ENCODE results near the gene CDK16. TPM values are rescaled to one million over a fixed set of nuclear protein-coding genes. Genes with fewer than 3 reads are reported as not detected.

The CDK16 gene
- total RNA-seq, 2 experiments from 2014 or later, result 68.5 to 86.1 TPM

DNA sequence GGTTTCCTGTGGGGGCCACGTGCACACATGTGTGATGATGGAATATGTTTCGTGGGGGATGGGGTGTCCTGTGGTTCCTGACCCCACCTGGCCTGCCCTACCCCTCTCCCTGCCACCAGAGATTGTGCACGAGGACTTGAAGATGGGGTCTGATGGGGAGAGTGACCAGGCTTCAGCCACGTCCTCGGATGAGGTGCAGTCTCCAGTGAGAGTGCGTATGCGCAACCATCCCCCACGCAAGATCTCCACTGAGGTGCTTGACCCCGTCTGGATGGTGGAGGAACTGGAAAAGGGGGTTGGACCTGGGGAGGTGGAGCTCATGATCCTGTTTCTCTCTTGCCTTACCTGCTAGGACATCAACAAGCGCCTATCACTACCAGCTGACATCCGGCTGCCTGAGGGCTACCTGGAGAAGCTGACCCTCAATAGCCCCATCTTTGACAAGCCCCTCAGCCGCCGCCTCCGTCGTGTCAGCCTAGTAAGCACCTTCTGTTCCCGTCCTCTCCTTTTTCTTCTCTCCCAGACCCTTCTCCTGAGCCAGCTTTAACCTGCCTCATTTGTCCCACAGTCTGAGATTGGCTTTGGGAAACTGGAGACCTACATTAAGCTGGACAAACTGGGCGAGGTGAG lies 5.9 kb downstream of the CDK16 start:
- Histone ChIP-seq H4K20me1 (ENCODE audit: insufficient read depth, low read length) (peaks cover 13% of the 10 kb centered on the region), H3K27ac (ENCODE audit: low read depth, low read length, poor library complexity, severe bottlenecking) (no peak overlapping the region), H3K9me3 (ENCODE audit: low read length) (no peaks in the 10 kb centered on the region), H2AFZ (ENCODE audit: low read length) (no peak overlapping the region), H3K9me2 (ENCODE audit: insufficient read depth, low read length) (no peaks in the 10 kb centered on the region), H3K4me1 (ENCODE audit: insufficient read depth, low read length, poor library complexity, severe bottlenecking) (peaks cover 15% of the 10 kb centered on the region), H3K79me2 (ENCODE audit: insufficient read depth, low read depth, low read length) (peaks cover 30% of the 10 kb centered on the region), H3K4me3 (ENCODE audit: low read depth, low read length, poor library complexity, severe bottlenecking) (no peak overlapping the region), H3K36me3 (ENCODE audit: insufficient read depth, low read length) (peaks cover 84% of the 10 kb centered on the region), H3K4me2 (ENCODE audit: low read length) (no peak overlapping the region)
- intact Hi-C loops (cut with micrococcal nuclease; ENCODE audit: unreplicated experiment), result no loop called here
- DNase-seq (ENCODE audit: low spot score), result no peak
- CTCF ChIA-PET (ENCODE audit: unreplicated experiment), result no interaction called here
- POLR2A ChIA-PET, result no interaction called here
- no TSS peak for BruUV-seq (replicated peaks)
- TF ChIP-seq CTCF (conservative IDR thresholded peaks at IDR 0.05; ENCODE audit: low read length) (no peak), EZH2phosphoT487 (IDR thresholded peaks at IDR 0.05; ENCODE audit: borderline replicate concordance, low read depth, low read length) (no peak)

- ChIA-PET CTCF (ENCODE audit: unreplicated experiment) (no interaction called here), POLR2A (no interaction called here)
- H2AFZ ChIP-seq (ENCODE audit: low read length), result no peak overlapping the region
- intact Hi-C loops (cut with micrococcal nuclease; ENCODE audit: unreplicated experiment), result no loop called here
- no peaks in the 10 kb centered on the region for H3K9me2 ChIP-seq (ENCODE audit: insufficient read depth, low read length)
- H3K4me2 ChIP-seq (ENCODE audit: low read length), result no peak overlapping the region
- H3K27ac ChIP-seq (ENCODE audit: low read depth, low read length, poor library complexity, severe bottlenecking), result no peak overlapping the region
- TF ChIP-seq CTCF (conservative IDR thresholded peaks at IDR 0.05; ENCODE audit: low read length), result no peak
- no peak for TF ChIP-seq EZH2phosphoT487 (IDR thresholded peaks at IDR 0.05; ENCODE audit: borderline replicate concordance, low read depth, low read length)
- BruUV-seq (replicated peaks), result no TSS peak
- no peaks in the 10 kb centered on the region for H3K9me3 ChIP-seq (ENCODE audit: low read length)
- H3K36me3 ChIP-seq (ENCODE audit: insufficient read depth, low read length), result peaks cover 84% of the 10 kb centered on the region
- no peak overlapping the region for H3K4me3 ChIP-seq (ENCODE audit: low read depth, low read length, poor library complexity, severe bottlenecking)
- peaks cover 25% of the 10 kb centered on the region for H3K79me2 ChIP-seq (ENCODE audit: insufficient read depth, low read depth, low read length)
- no peak for DNase-seq (ENCODE audit: low spot score)
- peaks cover 8% of the 10 kb centered on the region for H4K20me1 ChIP-seq (ENCODE audit: insufficient read depth, low read length)
- peaks cover 13% of the 10 kb centered on the region for H3K4me1 ChIP-seq (ENCODE audit: insufficient read depth, low read length, poor library complexity, severe bottlenecking)
Observed at GRCh38 chrX:47224896-47225290, 6.4 kb downstream of the CDK16 start.

- no peak overlapping the region for H3K27ac ChIP-seq (ENCODE audit: low read depth, low read length, poor library complexity, severe bottlenecking)
- H3K4me3 ChIP-seq (ENCODE audit: low read depth, low read length, poor library complexity, severe bottlenecking), result no peak overlapping the region
- H3K9me2 ChIP-seq (ENCODE audit: insufficient read depth, low read length), result no peaks in the 10 kb centered on the region
- peaks cover 13% of the 10 kb centered on the region for H3K79me2 ChIP-seq (ENCODE audit: insufficient read depth, low read depth, low read length)
- no peak overlapping the region for H2AFZ ChIP-seq (ENCODE audit: low read length)
- TF ChIP-seq EZH2phosphoT487 (IDR thresholded peaks at IDR 0.05; ENCODE audit: borderline replicate concordance, low read depth, low read length) (no peak), CTCF (conservative IDR thresholded peaks at IDR 0.05; ENCODE audit: low read length) (no peak)
- H3K36me3 ChIP-seq (ENCODE audit: insufficient read depth, low read length), result peaks cover 91% of the 10 kb centered on the region
- intact Hi-C loops (cut with micrococcal nuclease; ENCODE audit: unreplicated experiment), result no loop called here
- BruUV-seq (replicated peaks), result no TSS peak
- POLR2A ChIA-PET, result no interaction called here
- H3K4me2 ChIP-seq (ENCODE audit: low read length), result no peak overlapping the region
- CTCF ChIA-PET (ENCODE audit: unreplicated experiment), result no interaction called here
- H4K20me1 ChIP-seq (ENCODE audit: insufficient read depth, low read length), result no peaks in the 10 kb centered on the region
- DNase-seq (ENCODE audit: low spot score), result no peak
- peaks cover 2% of the 10 kb centered on the region for H3K4me1 ChIP-seq (ENCODE audit: insufficient read depth, low read length, poor library complexity, severe bottlenecking)
- H3K9me3 ChIP-seq (ENCODE audit: low read length), result no peaks in the 10 kb centered on the region
Observed at GRCh38 chrX:47226071-47226470, 7.6 kb downstream of the CDK16 start.
